HG02763 (cell line): ENCODE data around the gene CDK4.
A peak's percentile ranks its signal among the peaks of the same experiment; 100 is the strongest.

Experiments used
- ATAC-seq: cut with Tn5 transposase; IDR thresholded peaks from one replicate; pipeline ENCODE4 v1.9.1; 2021; ENCODE audit warnings: mild to moderate bottlenecking, moderate library complexity; ENCODE audit not compliant: unreplicated experiment

Gene CDK4

DNA sequence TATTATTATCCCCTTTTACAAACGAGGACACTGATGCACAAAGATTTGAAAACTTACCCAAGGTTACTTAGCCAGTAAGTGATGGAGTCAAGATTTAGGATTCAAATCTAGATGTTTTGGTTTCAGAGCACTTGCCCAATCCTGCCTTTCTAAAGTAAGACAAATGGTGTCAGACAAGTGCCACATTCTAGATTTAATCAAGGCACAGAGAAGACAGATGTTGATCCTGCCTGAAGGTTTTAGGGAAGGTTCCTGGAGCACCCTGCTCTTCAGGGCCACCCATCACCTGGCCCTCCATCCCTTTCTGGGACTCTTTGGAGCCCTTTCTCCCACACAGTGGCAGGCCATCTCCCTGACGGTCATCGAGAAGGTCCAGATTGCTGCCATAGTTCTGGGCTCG, 5.7 kb upstream of the CDK4 start:
- no peak for ATAC-seq

DNA sequence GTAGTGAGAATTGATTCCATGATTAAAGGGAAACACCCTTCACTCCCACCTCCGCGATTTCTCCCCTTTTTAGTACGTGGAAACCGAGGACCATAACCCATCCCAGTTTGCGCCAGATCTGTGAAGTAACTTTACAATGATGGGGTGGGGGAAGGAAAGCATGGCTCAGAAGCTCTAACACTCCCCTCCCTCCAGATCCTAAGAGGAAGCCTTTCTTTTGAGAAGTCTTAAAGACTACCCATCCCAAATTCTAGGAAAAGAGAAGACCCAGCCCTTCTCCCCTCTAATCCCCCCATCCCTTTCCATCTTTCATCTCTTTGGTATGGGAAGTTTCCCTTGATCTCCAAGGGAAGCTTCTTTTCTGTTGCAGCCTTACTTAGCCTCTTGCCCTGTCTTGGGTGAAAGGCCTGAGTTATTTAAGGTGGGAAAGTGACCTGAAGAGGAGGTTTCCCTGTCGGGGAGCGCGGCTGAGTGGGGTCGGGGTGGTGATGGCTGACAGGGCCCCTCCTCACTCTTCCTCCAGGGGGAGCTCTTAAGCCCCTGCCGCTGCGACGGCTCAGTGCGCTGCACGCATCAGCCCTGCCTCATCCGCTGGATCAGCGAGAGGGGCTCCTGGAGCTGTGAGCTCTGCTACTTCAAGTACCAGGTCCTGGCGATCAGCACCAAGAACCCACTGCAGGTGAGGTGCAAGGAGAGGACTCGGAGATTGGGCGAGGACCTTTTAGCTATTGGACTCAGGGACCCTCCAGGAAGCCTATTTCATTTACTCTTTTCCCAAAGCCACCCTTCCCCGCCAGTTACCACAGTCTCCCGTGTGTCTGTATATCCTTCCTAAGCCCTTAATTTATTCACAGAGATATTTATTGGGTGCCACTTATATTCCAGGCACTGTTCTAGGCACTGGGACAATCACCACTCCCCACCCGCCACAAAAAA, 4.6 kb upstream of the CDK4 start:
- ATAC-seq: no peak

DNA sequence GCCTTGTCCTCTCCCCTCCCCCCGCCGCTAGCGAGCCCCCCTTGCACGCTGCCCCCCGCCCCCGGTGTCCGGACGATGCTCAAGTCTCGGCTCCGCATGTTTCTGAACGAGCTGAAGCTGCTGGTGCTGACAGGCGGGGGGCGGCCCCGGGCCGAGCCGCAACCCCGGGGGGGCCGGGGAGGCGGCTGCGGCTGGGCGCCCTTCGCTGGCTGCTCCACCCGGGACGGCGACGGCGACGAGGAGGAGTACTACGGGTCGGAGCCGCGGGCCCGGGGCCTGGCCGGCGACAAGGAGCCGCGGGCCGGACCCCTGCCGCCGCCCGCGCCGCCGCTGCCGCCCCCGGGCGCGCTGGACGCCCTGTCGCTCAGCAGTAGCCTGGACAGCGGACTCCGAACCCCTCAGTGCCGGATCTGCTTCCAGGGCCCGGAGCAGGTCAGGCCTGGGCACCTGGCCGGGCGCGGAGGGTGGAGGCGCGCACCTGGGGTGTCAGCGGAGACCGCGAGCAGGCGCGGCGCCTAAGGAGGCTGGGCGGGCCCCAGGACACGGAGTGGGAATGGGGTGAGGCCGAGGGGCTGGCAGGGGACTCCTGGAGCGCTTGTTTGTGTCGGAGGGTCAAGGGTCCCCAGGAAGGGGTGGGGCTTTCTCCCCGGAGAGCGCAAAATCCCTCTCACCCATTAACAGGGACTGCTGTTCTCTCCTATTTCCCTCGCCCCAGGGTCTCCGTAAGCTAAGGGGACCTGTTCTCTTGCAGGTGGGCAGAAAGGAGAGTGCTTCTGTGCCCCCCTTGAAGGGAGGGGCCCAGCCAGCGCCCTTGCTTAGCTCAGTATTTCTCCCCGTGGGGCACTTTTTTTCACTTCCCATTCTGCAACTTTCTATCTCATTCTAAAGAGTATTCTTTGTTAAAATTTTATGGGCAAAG, 3.6 kb upstream of the CDK4 start:
- no peak for ATAC-seq

GRCh38 chr12:57755194-57755453, 3.0 kb upstream of the CDK4 start:
- no peak for ATAC-seq

DNA sequence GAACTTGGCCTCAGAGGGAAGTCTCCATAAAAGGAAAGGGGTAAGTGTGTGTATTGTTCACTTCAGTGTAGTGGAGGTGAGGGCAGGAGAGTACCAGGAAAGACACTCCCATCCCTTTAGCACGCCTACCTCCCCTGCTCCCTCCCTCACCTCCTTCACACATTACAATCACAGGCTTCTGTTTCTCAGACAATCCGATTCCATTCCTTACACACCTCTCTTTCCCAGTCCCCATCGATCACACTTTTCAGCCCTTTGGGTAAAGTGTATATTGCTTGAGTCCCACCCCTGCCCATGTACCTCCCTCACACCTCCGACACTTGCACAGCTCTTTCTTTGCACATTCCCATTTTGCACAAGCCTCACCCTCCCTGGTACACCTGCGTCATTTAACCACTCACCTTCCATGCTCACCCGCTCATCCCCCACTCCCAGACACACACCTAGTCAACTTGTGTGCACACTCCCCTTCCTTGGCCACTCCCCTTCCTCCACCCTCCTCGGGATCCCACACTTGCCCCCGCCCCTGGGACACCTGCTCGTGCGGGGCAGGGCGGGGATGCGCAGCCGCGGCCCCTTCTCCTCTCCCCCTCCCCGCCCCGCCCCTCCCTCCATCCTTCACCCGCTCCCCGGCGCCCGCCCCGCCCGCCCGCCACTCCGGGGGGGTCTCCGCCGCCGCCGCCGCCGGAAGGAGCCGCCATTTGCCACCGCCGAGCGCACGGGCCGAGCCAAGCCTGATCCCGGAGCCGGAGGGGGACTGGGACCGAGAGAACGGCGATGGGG, 2.5 kb upstream of the CDK4 start, which contains the start of gene MARCHF9:
Gene MARCHF9 (plus strand): TSS at position 693 of the 783 bp plus-strand sequence. CDS start 426 bp downstream, outside the sequence.
- peak; percentile 31 for ATAC-seq

DNA sequence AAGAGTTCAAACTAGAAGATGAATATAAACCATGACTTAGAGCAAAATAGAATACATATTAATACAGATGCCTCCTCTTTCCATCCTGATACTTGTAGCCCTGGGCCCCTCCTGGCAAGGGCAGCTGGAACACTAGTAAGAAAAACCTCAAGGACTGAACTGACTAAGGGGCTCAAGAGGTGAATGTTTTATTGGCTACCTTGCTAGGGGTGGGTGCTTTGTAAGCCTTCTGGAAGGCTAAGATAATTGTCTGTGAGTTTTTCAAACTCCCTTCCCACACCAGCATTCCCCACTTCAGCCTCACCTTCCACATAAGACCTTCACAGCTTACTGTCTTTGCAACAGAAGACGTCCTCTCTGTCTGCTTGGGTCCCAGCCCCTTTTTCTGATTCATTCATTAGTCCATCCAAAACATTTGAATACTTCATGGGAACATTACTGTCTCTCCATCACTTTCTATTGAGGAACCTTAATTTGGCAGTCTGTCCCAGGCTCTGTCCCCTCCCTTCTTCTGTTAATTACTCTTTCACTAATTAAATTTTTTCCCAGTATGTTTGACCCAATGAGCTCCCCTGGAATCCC, 1.7 kb upstream of the CDK4 start:
- ATAC-seq: no peak

- ATAC-seq: no peak
Measured at GRCh38 chr12:57752668-57753000, 524 bp upstream of the CDK4 start.

GRCh38 chr12:57751432-57751787, 700 bp downstream of the CDK4 start:
- no peak for ATAC-seq

GRCh38 chr12:57750561-57751431, 1.3 kb downstream of the CDK4 start:
- ATAC-seq: no peak

- ATAC-seq: no peak
Measured at GRCh38 chr12:57749061-57749460, 3.0 kb downstream of the CDK4 start.

GRCh38 chr12:57746025-57746424, 6.1 kb downstream of the CDK4 start:
- no peak for ATAC-seq

- ATAC-seq: no peak
Measured at GRCh38 chr12:57745485-57745881, 6.6 kb downstream of the CDK4 start.

DNA sequence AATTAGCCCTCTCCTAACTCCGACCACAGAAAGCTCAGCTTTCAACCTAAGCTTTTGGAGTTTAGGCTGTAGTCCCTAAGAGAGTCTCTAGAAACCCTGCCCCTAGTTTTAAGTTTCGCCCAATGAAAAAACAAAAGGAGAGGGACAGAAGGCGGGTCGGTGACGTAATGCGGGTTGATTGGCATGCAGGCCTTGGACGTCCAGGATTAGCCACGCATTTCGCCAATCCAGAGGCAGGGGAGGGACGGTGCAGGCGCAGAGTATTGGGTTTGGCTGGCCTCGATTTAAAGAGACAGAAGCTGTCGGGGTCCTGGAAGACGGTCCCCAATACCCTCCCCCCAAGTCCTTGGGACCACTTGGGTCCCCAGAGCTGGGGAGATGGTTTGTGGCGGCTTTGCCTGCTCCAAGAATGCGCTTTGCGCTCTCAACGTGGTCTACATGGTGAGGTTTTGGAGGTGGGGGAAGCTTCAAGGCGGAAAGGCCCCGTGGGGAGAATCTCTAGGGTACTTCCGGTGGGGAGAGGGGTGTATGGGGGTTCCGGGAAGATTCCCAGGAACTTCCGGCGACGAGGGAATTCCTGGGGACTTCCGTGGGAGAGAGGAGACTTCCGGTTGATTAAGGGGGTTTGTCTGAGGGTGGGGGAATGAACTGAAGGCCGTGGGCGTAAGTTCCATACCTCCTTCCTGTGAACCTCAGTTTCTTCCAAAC, 7.2 kb downstream of the CDK4 start, which contains the start of gene TSPAN31:
Gene TSPAN31 (plus strand): TSS at position 263 of the 708 bp plus-strand sequence. CDS start 116 bp downstream, at position 379.
- peak; percentile 83 for ATAC-seq

- ATAC-seq: peak; percentile 30
Measured at GRCh38 chr12:57744194-57744776, 7.8 kb downstream of the CDK4 start.

- ATAC-seq: no peak
Measured at GRCh38 chr12:57743769-57744168, 8.3 kb downstream of the CDK4 start.

- ATAC-seq: peak; percentile 50
Measured at GRCh38 chr12:57741844-57742738, 10.0 kb downstream of the CDK4 start.

DNA sequence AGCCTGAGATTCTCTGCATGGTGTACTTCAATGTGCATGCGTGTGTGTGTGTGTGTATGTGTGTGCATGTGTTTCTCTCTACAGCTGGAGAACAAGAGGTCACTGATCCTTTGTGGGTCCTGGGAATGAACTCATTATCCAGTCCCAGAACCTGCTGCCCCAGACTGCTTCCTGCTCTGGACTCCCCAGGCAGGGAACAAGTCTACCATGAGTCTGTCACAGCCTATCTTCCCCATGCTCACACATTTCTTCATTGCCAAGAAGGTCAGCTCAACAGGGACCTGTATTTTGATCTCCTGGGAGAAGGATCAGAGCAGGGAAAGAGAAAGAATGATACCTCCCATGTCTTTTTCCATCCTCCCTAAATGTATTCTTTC, 10.7 kb downstream of the CDK4 start:
- ATAC-seq: no peak
